T1000 (cell line): ENCODE measurements around the gene IL21.

Source experiments
- DNase-seq: peaks from one replicate; lab custom pipeline; 2025; ENCODE audit warnings: mixed read lengths; lab: John Stamatoyannopoulos, UW

IL21 gene

GRCh38 chr4:122633211-122633610 lies 12.3 kb upstream of the IL21 start:
- no peak for DNase-seq

- DNase-seq, result no peak
These were observed 11.7 kb upstream of the IL21 start for GRCh38 chr4:122632396-122633143.

GRCh38 chr4:122625156-122625555 lies 4.3 kb upstream of the IL21 start:
- DNase-seq, result no peak

- DNase-seq, result no peak
These were observed 3.3 kb upstream of the IL21 start for GRCh38 chr4:122624205-122624604.

- no peak for DNase-seq
These were observed 2.8 kb upstream of the IL21 start for GRCh38 chr4:122623637-122624166.

GRCh38 chr4:122622400-122622799 lies 1.5 kb upstream of the IL21 start:
- no peak for DNase-seq

GRCh38 chr4:122619611-122620010 lies 1.3 kb downstream of the IL21 start:
- DNase-seq, result no peak

GRCh38 chr4:122617597-122618593 lies 3.0 kb downstream of the IL21 start:
- no peak for DNase-seq

- no peak for DNase-seq
These were observed 3.8 kb downstream of the IL21 start for GRCh38 chr4:122616915-122617596.

- no peak for DNase-seq
These were observed 6.2 kb downstream of the IL21 start for GRCh38 chr4:122614621-122615020.

GRCh38 chr4:122612540-122612939 lies 8.3 kb downstream of the IL21 start:
- DNase-seq, result no peak

GRCh38 chr4:122606364-122607043 lies 14.4 kb downstream of the IL21 start:
- no peak for DNase-seq

- no peak for DNase-seq
These were observed 16.7 kb downstream of the IL21 start for GRCh38 chr4:122604146-122604545.

- DNase-seq, result no peak
These were observed 17.7 kb downstream of the IL21 start for GRCh38 chr4:122603156-122603574.

- no peak for DNase-seq
These were observed 18.4 kb downstream of the IL21 start for GRCh38 chr4:122602277-122603142.

- no peak for DNase-seq
These were observed 29.7 kb downstream of the IL21 start for GRCh38 chr4:122591196-122591595.

- DNase-seq, result no peak
These were observed 32.2 kb downstream of the IL21 start for GRCh38 chr4:122588453-122589238.

GRCh38 chr4:122584519-122584918 lies 36.3 kb downstream of the IL21 start:
- no peak for DNase-seq

- DNase-seq, result no peak
These were observed 37.0 kb downstream of the IL21 start for GRCh38 chr4:122583906-122584305.
